ENCODE measurements around the gene RNASE11. TPM values are rescaled to one million over a fixed set of nuclear protein-coding genes. Genes with fewer than 3 reads are reported as not detected.

Gene RNASE11
- total and polyA plus RNA-seq, 3 donors from 2014 or later = 31.7 to 81.0 (median 52.0) TPM

DNA sequence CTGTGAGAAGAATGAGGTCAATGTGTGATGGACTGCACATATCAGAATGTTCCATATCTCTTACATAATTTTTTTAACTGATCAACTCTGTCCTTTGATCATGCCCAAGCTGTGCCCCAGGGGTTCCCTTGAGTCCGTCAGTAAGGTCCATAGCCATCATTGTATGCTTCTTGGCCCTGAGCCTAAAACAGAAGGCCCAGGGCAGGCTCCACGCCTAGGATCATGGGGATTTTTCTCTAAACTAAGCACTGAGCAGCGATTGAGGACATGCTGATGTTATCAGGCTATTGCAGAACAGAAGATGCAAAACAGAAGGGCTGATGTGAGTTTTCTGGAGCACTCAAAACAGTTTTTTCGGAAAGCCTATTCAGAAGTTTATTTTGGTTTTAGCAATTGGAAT, 47.9 kb downstream of the RNASE11 start:
- 51 to 66% methylated on average over 4 of the region's 4 CpGs for WGBS, 2 donors
- Histone ChIP-seq H3K4me1 (no peaks in the 10 kb centered on the region), H3K27me3 (no peaks in the 10 kb centered on the region), H3K9me3 (no peaks in the 10 kb centered on the region), H3K27ac (no peak overlapping the region), H3K4me3 (no peak overlapping the region), H3K36me3 (ENCODE audit: low read depth, missing control alignments) (no peaks in the 10 kb centered on the region)
- no peak for DNase-seq
- no peak for TF ChIP-seq POLR2A (IDR thresholded peaks at IDR 0.05)
- TF ChIP-seq, protein P1, sequence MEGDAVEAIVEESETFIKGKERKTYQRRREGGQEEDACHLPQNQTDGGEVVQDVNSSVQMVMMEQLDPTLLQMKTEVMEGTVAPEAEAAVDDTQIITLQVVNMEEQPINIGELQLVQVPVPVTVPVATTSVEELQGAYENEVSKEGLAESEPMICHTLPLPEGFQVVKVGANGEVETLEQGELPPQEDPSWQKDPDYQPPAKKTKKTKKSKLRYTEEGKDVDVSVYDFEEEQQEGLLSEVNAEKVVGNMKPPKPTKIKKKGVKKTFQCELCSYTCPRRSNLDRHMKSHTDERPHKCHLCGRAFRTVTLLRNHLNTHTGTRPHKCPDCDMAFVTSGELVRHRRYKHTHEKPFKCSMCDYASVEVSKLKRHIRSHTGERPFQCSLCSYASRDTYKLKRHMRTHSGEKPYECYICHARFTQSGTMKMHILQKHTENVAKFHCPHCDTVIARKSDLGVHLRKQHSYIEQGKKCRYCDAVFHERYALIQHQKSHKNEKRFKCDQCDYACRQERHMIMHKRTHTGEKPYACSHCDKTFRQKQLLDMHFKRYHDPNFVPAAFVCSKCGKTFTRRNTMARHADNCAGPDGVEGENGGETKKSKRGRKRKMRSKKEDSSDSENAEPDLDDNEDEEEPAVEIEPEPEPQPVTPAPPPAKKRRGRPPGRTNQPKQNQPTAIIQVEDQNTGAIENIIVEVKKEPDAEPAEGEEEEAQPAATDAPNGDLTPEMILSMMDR (IDR thresholded peaks at IDR 0.05) = no peak
- intact Hi-C loops (cut with DNase I; ENCODE audit: low total_unique reads) = no loop called here

Other genes starting within 250 kb of the RNASE11 start
- 10 to 100 TPM; 38.1 to 50.7 TPM for gene PARP2, start 244.4 kb downstream of the RNASE11 start, total RNA-seq
- gene PARP2, start 244.4 kb downstream of the RNASE11 start, polyA plus RNA-seq (ENCODE audit: insufficient read depth, low read depth, low replicate concordance) = 40.0 TPM
- 10 to 100 TPM; 16.5 to 19.1 TPM for gene TEP1, start 174.5 kb downstream of the RNASE11 start, total RNA-seq
- gene TEP1, start 174.5 kb downstream of the RNASE11 start, polyA plus RNA-seq (ENCODE audit: insufficient read depth, low read depth, low replicate concordance) = 11.6 TPM
- 1 to 10 TPM; 1.2 to 1.6 TPM for gene KLHL33, start 151.8 kb downstream of the RNASE11 start, total RNA-seq
- gene KLHL33, start 151.8 kb downstream of the RNASE11 start, polyA plus RNA-seq (ENCODE audit: insufficient read depth, low read depth, low replicate concordance) = 0.67 TPM
- 10 to 100 TPM; 47.2 to 58.8 TPM for gene OSGEP, start 133.2 kb downstream of the RNASE11 start, total RNA-seq
- gene OSGEP, start 133.2 kb downstream of the RNASE11 start, polyA plus RNA-seq (ENCODE audit: insufficient read depth, low read depth, low replicate concordance) = 19.9 TPM
- gene APEX1, start 132.8 kb downstream of the RNASE11 start, total RNA-seq = 10 to 100 TPM; 56.7 to 76.2 TPM
- 67.8 TPM for gene APEX1, start 132.8 kb downstream of the RNASE11 start, polyA plus RNA-seq (ENCODE audit: insufficient read depth, low read depth, low replicate concordance)
- 10 to 100 TPM; 33.4 to 38.8 TPM for gene PIP4P1, start 126.6 kb downstream of the RNASE11 start, total RNA-seq
- gene PIP4P1, start 126.6 kb downstream of the RNASE11 start, polyA plus RNA-seq (ENCODE audit: insufficient read depth, low read depth, low replicate concordance) = 50.8 TPM
- gene PNP, start 118.6 kb downstream of the RNASE11 start, total RNA-seq = 10 to 100 TPM; 13.6 to 21.8 TPM
- 18.9 TPM for gene PNP, start 118.6 kb downstream of the RNASE11 start, polyA plus RNA-seq (ENCODE audit: insufficient read depth, low read depth, low replicate concordance)
- gene RNASE10, start 82.5 kb downstream of the RNASE11 start, total RNA-seq = not detected
- 1.2 TPM for gene RNASE10, start 82.5 kb downstream of the RNASE11 start, polyA plus RNA-seq (ENCODE audit: insufficient read depth, low read depth, low replicate concordance)
- gene RNASE9, start 27.0 kb downstream of the RNASE11 start, total RNA-seq = not detected
- gene RNASE9, start 27.0 kb downstream of the RNASE11 start, polyA plus RNA-seq (ENCODE audit: insufficient read depth, low read depth, low replicate concordance) = not detected
- not detected for gene RNASE12, start 3.4 kb upstream of the RNASE11 start, total RNA-seq
- 1.3 TPM for gene RNASE12, start 3.4 kb upstream of the RNASE11 start, polyA plus RNA-seq (ENCODE audit: insufficient read depth, low read depth, low replicate concordance)
- under 1 TPM in 1 of 2 donors, not detected in 1; 0.68 TPM for gene OR6S1, start 53.7 kb upstream of the RNASE11 start, total RNA-seq
- gene OR6S1, start 53.7 kb upstream of the RNASE11 start, polyA plus RNA-seq (ENCODE audit: insufficient read depth, low read depth, low replicate concordance) = not detected
- 10 to 100 TPM; 27.6 to 53.4 TPM for gene RNASE4, start 96.6 kb upstream of the RNASE11 start, total RNA-seq
- 27.7 TPM for gene RNASE4, start 96.6 kb upstream of the RNASE11 start, polyA plus RNA-seq (ENCODE audit: insufficient read depth, low read depth, low replicate concordance)
- gene ANG, start 100.8 kb upstream of the RNASE11 start, total RNA-seq = 10 to 100 TPM; 28.9 to 42.7 TPM
- gene ANG, start 100.8 kb upstream of the RNASE11 start, polyA plus RNA-seq (ENCODE audit: insufficient read depth, low read depth, low replicate concordance) = 27.7 TPM
- under 1 TPM in 1 of 2 donors, not detected in 1; 0.39 TPM for gene EDDM3A, start 157.9 kb upstream of the RNASE11 start, total RNA-seq
- gene EDDM3A, start 157.9 kb upstream of the RNASE11 start, polyA plus RNA-seq (ENCODE audit: insufficient read depth, low read depth, low replicate concordance) = 1.9 TPM
- gene EDDM3B, start 180.4 kb upstream of the RNASE11 start, total RNA-seq = not detected
- gene EDDM3B, start 180.4 kb upstream of the RNASE11 start, polyA plus RNA-seq (ENCODE audit: insufficient read depth, low read depth, low replicate concordance) = not detected
- 1 to 10 TPM in 1 of 2 donors, under 1 TPM in 1; 0.71 to 7.4 TPM for gene RNASE6, start 193.3 kb upstream of the RNASE11 start, total RNA-seq
- 11.0 TPM for gene RNASE6, start 193.3 kb upstream of the RNASE11 start, polyA plus RNA-seq (ENCODE audit: insufficient read depth, low read depth, low replicate concordance)
- gene RNASE1, start 214.8 kb upstream of the RNASE11 start, total RNA-seq = 1,000 to 10,000 TPM; 2,192 to 2,939 TPM
- 1,880 TPM for gene RNASE1, start 214.8 kb upstream of the RNASE11 start, polyA plus RNA-seq (ENCODE audit: insufficient read depth, low read depth, low replicate concordance)